HEK293 (cell line): ENCODE data around the gene MTHFD1.

ENCODE experiments used
- CTCF ChIA-PET: fragments of 350-600 bp; formaldehyde crosslinking; extraction: SDS; loops from one replicate; lab custom pipeline; 2021; ENCODE audit warnings: antibody characterized with exemption; lab: Yijun Ruan, JAX
- POLR2A ChIA-PET: fragments of 300-600 bp; formaldehyde crosslinking; extraction: SDS; loops from one replicate; lab custom pipeline; 2020; ENCODE audit warnings: antibody characterized with exemption, inconsistent platforms; lab: Yijun Ruan, JAX
- H3K27ac ChIP-seq: fragments of 200-500 bp; sonication (Bioruptor generic); 2 replicates; pipeline ENCODE4 v1.5.1; 2014; ENCODE audit warnings: low read depth, low read length, control low read depth, inconsistent platforms; ENCODE audit errors: extremely low read depth
- H3K36me3 ChIP-seq, 2 experiments: fragments of 200-500 bp in 1 of 2; sonication (Bioruptor generic) in 1 of 2; 1 replicate in 1 of 2; 2 replicates in 1 of 2; pipeline ENCODE4 v1.5.1; 2014 to 2017; ENCODE audit warnings: inconsistent platforms in 2 of 2, low read length in 2 of 2; ENCODE audit not compliant: control insufficient read depth in 2 of 2, insufficient read depth in 1 of 2
- H3K4me1 ChIP-seq: fragments of 200-500 bp; sonication (Bioruptor generic); 2 replicates; pipeline ENCODE4 v1.5.1; 2014; ENCODE audit warnings: mild to moderate bottlenecking, low read length, inconsistent platforms; ENCODE audit not compliant: control insufficient read depth, insufficient read depth
- H3K4me3 ChIP-seq: 2 replicates; pipeline ENCODE4 v1.5.1; 2011; ENCODE audit warnings: low read depth, mild to moderate bottlenecking, control low read depth, low read length, moderate library complexity
- H3K9me3 ChIP-seq: fragments of 200-500 bp; sonication (Bioruptor generic); 2 replicates; pipeline ENCODE4 v1.5.1; 2014; ENCODE audit warnings: low read depth, low read length, inconsistent platforms; ENCODE audit not compliant: control insufficient read depth, insufficient read depth
- BCL6B ChIP-seq: fragments of 450-650 bp; formaldehyde crosslinking; IDR thresholded peaks from 2 replicates; pipeline ENCODE4 v1.5.1; 2017; ENCODE audit warnings: missing biosample characterization, missing genetic modification characterization
- GFI1B ChIP-seq: fragments of 450-650 bp; formaldehyde crosslinking; IDR thresholded peaks from 2 replicates; pipeline ENCODE4 v1.5.1; 2016; ENCODE audit warnings: missing biosample characterization, missing genetic modification characterization
- HOXD13 ChIP-seq: sonication (generic); formaldehyde crosslinking; IDR thresholded peaks from 2 replicates; pipeline ENCODE4 v1.8.0; 2022; ENCODE audit warnings: missing genetic modification reagents, borderline replicate concordance
- KLF17 ChIP-seq: fragments of 450-650 bp; formaldehyde crosslinking; IDR thresholded peaks from 2 replicates; pipeline ENCODE4 v1.5.1; 2016; ENCODE audit warnings: missing biosample characterization, missing genetic modification characterization
- MZF1 ChIP-seq: fragments of 450-650 bp; formaldehyde crosslinking; IDR thresholded peaks from 2 replicates; pipeline ENCODE4 v1.5.1; 2017; ENCODE audit warnings: missing biosample characterization, missing genetic modification characterization, borderline replicate concordance
- PRDM10 ChIP-seq: fragments of 450-650 bp; formaldehyde crosslinking; IDR thresholded peaks from 2 replicates; pipeline ENCODE4 v1.5.1; 2016; ENCODE audit warnings: missing biosample characterization, missing genetic modification characterization
- PRDM6 ChIP-seq: fragments of 450-650 bp; formaldehyde crosslinking; IDR thresholded peaks from 2 replicates; pipeline ENCODE4 v1.5.1; 2017; ENCODE audit warnings: missing biosample characterization, missing genetic modification characterization
- SETDB1 ChIP-seq: IDR thresholded peaks from one replicate; pipeline ENCODE4 v1.6.1; 2017; ENCODE audit warnings: mild to moderate bottlenecking, low read length, moderate library complexity, mixed read lengths; ENCODE audit not compliant: insufficient read length
- SP2 ChIP-seq: fragments of 450-650 bp; formaldehyde crosslinking; IDR thresholded peaks from 2 replicates; pipeline ENCODE4 v1.5.1; 2016; ENCODE audit warnings: missing biosample characterization, missing genetic modification characterization
- ZBTB21 ChIP-seq: fragments of 450-650 bp; formaldehyde crosslinking; IDR thresholded peaks from 2 replicates; pipeline ENCODE4 v1.5.1; 2017; ENCODE audit warnings: missing biosample characterization, missing genetic modification characterization
- ZFP3 ChIP-seq: fragments of 450-650 bp; formaldehyde crosslinking; IDR thresholded peaks from 2 replicates; pipeline ENCODE4 v1.5.1; 2016; ENCODE audit warnings: low read depth, missing biosample characterization, missing genetic modification characterization
- ZFP37 ChIP-seq: fragments of 450-650 bp; formaldehyde crosslinking; IDR thresholded peaks from 2 replicates; pipeline ENCODE4 v1.5.1; 2016; ENCODE audit warnings: missing biosample characterization, missing genetic modification characterization
- ZNF174 ChIP-seq: fragments of 450-650 bp; formaldehyde crosslinking; IDR thresholded peaks from 2 replicates; pipeline ENCODE4 v1.5.0; 2017; ENCODE audit warnings: missing biosample characterization, mild to moderate bottlenecking, missing genetic modification characterization
- ZNF221 ChIP-seq: fragments of 450-650 bp; formaldehyde crosslinking; IDR thresholded peaks from 2 replicates; pipeline ENCODE4 v1.5.1; 2017; ENCODE audit warnings: missing biosample characterization, missing genetic modification characterization, borderline replicate concordance
- ZNF366 ChIP-seq: fragments of 450-650 bp; formaldehyde crosslinking; conservative IDR thresholded peaks from 2 replicates; pipeline ENCODE4 v1.5.1; 2016; ENCODE audit warnings: missing biosample characterization, missing genetic modification characterization
- ZNF391 ChIP-seq: fragments of 450-650 bp; formaldehyde crosslinking; IDR thresholded peaks from 2 replicates; pipeline ENCODE4 v1.5.1; 2016; ENCODE audit warnings: low read depth, missing biosample characterization, missing genetic modification characterization, borderline replicate concordance
- ZNF488 ChIP-seq: fragments of 450-650 bp; formaldehyde crosslinking; IDR thresholded peaks from 2 replicates; pipeline ENCODE4 v1.5.1; 2016; ENCODE audit warnings: missing biosample characterization, missing genetic modification characterization
- ZNF555 ChIP-seq: fragments of 450-650 bp; formaldehyde crosslinking; conservative IDR thresholded peaks from 2 replicates; pipeline ENCODE4 v1.5.1; 2017; ENCODE audit warnings: missing biosample characterization, mild to moderate bottlenecking, missing genetic modification characterization, inconsistent platforms
- ZNF560 ChIP-seq: fragments of 450-650 bp; formaldehyde crosslinking; IDR thresholded peaks from 2 replicates; pipeline ENCODE4 v1.5.1; 2017; ENCODE audit warnings: missing biosample characterization, missing genetic modification characterization, borderline replicate concordance

The MTHFD1 gene

GRCh38 chr14:64496764-64497163 lies 108.6 kb downstream of the MTHFD1 start:
- Histone ChIP-seq H3K9me3 (no peaks in the 10 kb centered on the region), H3K27ac (no peak overlapping the region), H3K4me3 (no peak overlapping the region), H3K36me3 (peaks cover 11 to 17% of the 10 kb centered on the region in 2 experiments; a peak in 2 of 3 replicates), H3K4me1 (peaks cover 11% of the 10 kb centered on the region)
- TF ChIP-seq PRDM10: no peak
- TF ChIP-seq HOXD13: no peak
- no peak for TF ChIP-seq SETDB1
- no peak for TF ChIP-seq ZNF174 (tag by site-specific recombination)
- TF ChIP-seq ZFP37 (tag by site-specific recombination): no peak
- ChIA-PET CTCF (interaction anchor here (0.6 to 1.4 kb wide), 3 partner anchors 12 to 1058 kb away, joined by 3 to 4 read pairs (median 4); no protein-coding TSS in a partner anchor), POLR2A (interaction anchor here (1.1 to 1.6 kb wide), 2 partner anchors 8 to 9 kb away, joined by 3 to 5 read pairs; partner anchors contain the start of gene ZBTB1)

GRCh38 chr14:64500088-64500487 lies 111.9 kb downstream of the MTHFD1 start:
- no peak overlapping the region for H3K4me3 ChIP-seq
- TF ChIP-seq ZBTB21 (tag by site-specific recombination): no peak
- peak; percentile 79 for TF ChIP-seq PRDM6 (tag by site-specific recombination)
- TF ChIP-seq, all 188 proteins: peak for 1
- H3K36me3 ChIP-seq: peaks cover 9 to 11% of the 10 kb centered on the region in 2 experiments; a peak in 2 of 3 replicates
- H3K4me1 ChIP-seq: peaks cover 20% of the 10 kb centered on the region
- CTCF ChIA-PET: interaction anchor here (0.6 kb wide), 1 partner anchor 9 kb away, joined by 4 read pairs; no protein-coding TSS in a partner anchor
- no peak overlapping the region for H3K27ac ChIP-seq
- H3K9me3 ChIP-seq: no peaks in the 10 kb centered on the region
- POLR2A ChIA-PET: no interaction called here

GRCh38 chr14:64501411-64502171 lies 113.4 kb downstream of the MTHFD1 start:
- ChIA-PET POLR2A (interaction anchor here (1.2 to 5.2 kb wide), 6 partner anchors 9 to 163 kb away, joined by 3 to 54 read pairs (median 4); partner anchors contain the start of genes HSPA2 and MTHFD1), CTCF (interaction anchor here (0.6 to 1.3 kb wide), 4 partner anchors 9 to 135 kb away, joined by 3 to 4 read pairs (median 3); no protein-coding TSS in a partner anchor)
- no peaks in the 10 kb centered on the region for H3K9me3 ChIP-seq
- peaks cover 7 to 11% of the 10 kb centered on the region in 2 experiments; a peak in 2 of 3 replicates for H3K36me3 ChIP-seq
- H3K4me3 ChIP-seq: peak overlapping the region; percentile 8
- peak overlapping the region; percentile 99 for H3K27ac ChIP-seq
- H3K4me1 ChIP-seq: peaks cover 20% of the 10 kb centered on the region
- TF ChIP-seq SP2 (peak; percentile 57), GFI1B (tag by site-specific recombination) (0 out of 2 replicates have a peak, but pooled peaks have one; percentile 38), ZNF221 (tag by site-specific recombination) (no peak), KLF17 (tag by site-specific recombination) (no peak), ZNF366 (tag by site-specific recombination) (0 out of 2 replicates have a peak, but pooled peaks have one; percentile 30), MZF1 (tag by site-specific recombination) (no peak), BCL6B (tag by site-specific recombination) (no peak), ZNF555 (tag by site-specific recombination) (no peak), ZNF391 (tag by site-specific recombination) (no peak), ZNF560 (tag by site-specific recombination) (no peak), ZFP3 (tag by site-specific recombination) (no peak), ZNF488 (tag by site-specific recombination) (no peak)
